Pancreas (tissue), 10 donors: ENCODE measurements around the gene OCA2. TPM values are rescaled to one million over a fixed set of nuclear protein-coding genes. Genes with fewer than 3 reads are reported as not detected.

Experiments
- ATAC-seq, 4 donors: fragments of 200-7000 bp; cut with Tn5 transposase; one replicate each; pipeline versions ENCODE4 v1.8.0 to v1.9.1; 2020; ENCODE audit warnings: mild to moderate bottlenecking in 4 of 4, moderate library complexity in 4 of 4
- DNase-seq, 6 donors: peaks; one replicate each; pipeline ENCODE4 v3.0.0-alpha.2; 2020
- FAIRE-seq: peaks from 2 replicates; lab custom pipeline; 2012; peaks lifted over from hg19 to GRCh38; lab: Jason Lieb, UNC
- H3K27ac ChIP-seq, 4 donors: fragments of 200-600 bp; sonication (generic); 1 replicate in 3 of 4; 2 replicates in 1 of 4; pipeline versions ENCODE4 v1.5.0 to v1.8.0; 2020
- H3K27me3 ChIP-seq, 4 donors: fragments of 200-600 bp; one replicate each; pipeline ENCODE4 v1.8.0; 2021
- H3K36me3 ChIP-seq, 3 donors: fragments of 200-600 bp; sonication (generic) in 1 of 3; one replicate each; pipeline versions ENCODE4 v1.5.0 to v1.8.0; 2020 to 2021
- H3K4me1 ChIP-seq, 3 donors: fragments of 200-600 bp; one replicate each; pipeline ENCODE4 v1.8.0; 2021
- H3K4me3 ChIP-seq, 4 donors: fragments of 200-600 bp; sonication (generic) in 2 of 4; one replicate each; pipeline versions ENCODE4 v1.5.0 to v1.8.0; 2020 to 2021
- H3K9me3 ChIP-seq, 4 donors: fragments of 200-600 bp; one replicate each; pipeline ENCODE4 v1.8.0; 2021
- WGBS, 2 donors: extraction: QIAGEN DNeasy Blood & Tissue Kit; methylation state at CpG; one replicate each; pipeline ENCODE4 v1.1.7; 2013; 5-methylcytosine and 5-hydroxymethylcytosine counted together
- intact Hi-C, 3 donors: fragments of 100-400 bp; cut with DNase I; formaldehyde crosslinking; loops; one replicate each; pipeline versions ENCODE4 v1.11.1 to v1.14.2; 2022
- polyA plus RNA-seq, 2 donors: library from polyadenylated mRNA; stranded (reverse); fragments of 200-250 nt; gene quantifications; one replicate each; pipeline ENCODE4 v1.2.3, GENCODE V29; 2013
- total RNA-seq, 6 donors: library from RNA; stranded (reverse); fragmentation: NEBNext Ultra II Directional in 4 of 6; extraction: Animal tissue kit (Norgen Biotek cat#: 25700) in 4 of 6; gene quantifications; one replicate each; pipeline versions ENCODE4 v1.2.1 to v1.2.4, GENCODE V29; 2021 to 2023
- TF ChIP-seq, protein P1 (sequence below), 4 donors: fragments of 200-600 bp; sonication (generic) in 3 of 4; IDR thresholded peaks; one replicate each; pipeline versions ENCODE4 v1.5.0 to v1.8.0; 2021; ENCODE audit warnings: antibody characterized with exemption in 4 of 4
- donor health status: healthy with polysubstance abuse.
- donor health status: DM: no; HTN: no; CAD: no; lungs with moderate emphysema.
- donor health status: DM: no; HTN: no; CAD: no.
- donor health status: control.
- donor health status: control.
- donor health status: Bipolar disorder and iron deficiency.
- donor health status: DM: yes; HTN: yes; CAD: no.
- donor health status: DM: no; HTN: no; CAD: no.
- donor health status: DM: no; HTN: no; CAD: no.
- donor health status: DM: yes; HTN: yes; CAD: no.

Gene OCA2
- total and polyA plus RNA-seq, 8 donors, result 0.12 to 0.31 (median 0.18) TPM; not detected in 4

DNA sequence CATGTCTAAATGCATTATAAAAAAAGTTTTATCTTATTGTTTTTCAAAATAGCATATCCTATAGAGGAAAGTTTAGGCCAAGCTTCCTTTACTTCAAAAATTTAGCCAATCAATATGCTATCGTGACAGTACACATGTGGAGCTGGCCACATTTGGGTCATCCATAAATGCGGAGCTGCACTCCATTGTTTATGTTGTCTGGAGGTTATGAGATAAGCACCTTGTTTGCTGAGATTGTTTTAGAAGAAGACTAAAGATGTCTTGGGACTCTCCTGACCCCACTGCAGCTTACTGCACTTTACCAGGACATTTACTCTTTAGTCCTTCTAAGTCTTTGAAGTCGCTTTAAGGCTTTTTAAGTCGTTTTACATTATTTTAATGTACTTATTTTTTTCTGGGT lies 265.9 kb downstream of the OCA2 start:
- 69% methylated on average over 4 of the region's 4 CpGs for WGBS, 2 donors
- no peak for FAIRE-seq

DNA sequence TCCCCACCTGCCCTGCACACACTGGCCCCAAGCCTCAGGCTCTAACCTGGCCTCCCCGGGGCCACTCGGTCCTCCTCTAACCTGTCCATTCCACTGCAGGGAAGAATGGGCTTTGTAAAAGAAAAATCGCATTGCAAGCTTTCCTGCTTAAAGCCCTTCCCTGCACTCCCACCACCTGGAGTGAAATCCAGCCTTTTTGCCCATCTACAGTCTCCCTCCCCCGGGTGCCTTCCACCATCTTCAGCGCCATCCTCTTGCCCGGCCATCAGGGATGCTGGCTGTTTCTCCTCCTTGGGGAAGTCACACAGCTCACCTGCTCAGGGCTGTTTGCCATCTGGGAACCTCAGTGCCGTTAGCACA lies 266.9 kb downstream of the OCA2 start:
- ATAC-seq, result no peak
- Histone ChIP-seq H3K9me3 (no peaks in the 10 kb centered on the region), H3K27ac (no peak overlapping the region), H3K36me3 (no peaks in the 10 kb centered on the region), H3K4me3 (no peak overlapping the region), H3K4me1 (no peaks in the 10 kb centered on the region), H3K27me3 (no peaks in the 10 kb centered on the region)
- 74 to 80% methylated on average over 7 of the region's 7 CpGs for WGBS, 2 donors
- intact Hi-C loops, result no loop called here
- no peak for FAIRE-seq
- TF ChIP-seq, protein P1, sequence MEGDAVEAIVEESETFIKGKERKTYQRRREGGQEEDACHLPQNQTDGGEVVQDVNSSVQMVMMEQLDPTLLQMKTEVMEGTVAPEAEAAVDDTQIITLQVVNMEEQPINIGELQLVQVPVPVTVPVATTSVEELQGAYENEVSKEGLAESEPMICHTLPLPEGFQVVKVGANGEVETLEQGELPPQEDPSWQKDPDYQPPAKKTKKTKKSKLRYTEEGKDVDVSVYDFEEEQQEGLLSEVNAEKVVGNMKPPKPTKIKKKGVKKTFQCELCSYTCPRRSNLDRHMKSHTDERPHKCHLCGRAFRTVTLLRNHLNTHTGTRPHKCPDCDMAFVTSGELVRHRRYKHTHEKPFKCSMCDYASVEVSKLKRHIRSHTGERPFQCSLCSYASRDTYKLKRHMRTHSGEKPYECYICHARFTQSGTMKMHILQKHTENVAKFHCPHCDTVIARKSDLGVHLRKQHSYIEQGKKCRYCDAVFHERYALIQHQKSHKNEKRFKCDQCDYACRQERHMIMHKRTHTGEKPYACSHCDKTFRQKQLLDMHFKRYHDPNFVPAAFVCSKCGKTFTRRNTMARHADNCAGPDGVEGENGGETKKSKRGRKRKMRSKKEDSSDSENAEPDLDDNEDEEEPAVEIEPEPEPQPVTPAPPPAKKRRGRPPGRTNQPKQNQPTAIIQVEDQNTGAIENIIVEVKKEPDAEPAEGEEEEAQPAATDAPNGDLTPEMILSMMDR (IDR thresholded peaks at IDR 0.05), result no peak
- no peak for DNase-seq

More for the DNA sequence above, 265.9 kb downstream of the OCA2 start:
- intact Hi-C loops, result no loop called here
- Histone ChIP-seq H3K36me3 (no peaks in the 10 kb centered on the region), H3K27me3 (no peaks in the 10 kb centered on the region), H3K4me3 (no peak overlapping the region), H3K9me3 (no peaks in the 10 kb centered on the region), H3K27ac (no peak overlapping the region), H3K4me1 (no peaks in the 10 kb centered on the region)
- ATAC-seq, result no peak
- no peak for DNase-seq
- TF ChIP-seq, protein P1 (IDR thresholded peaks at IDR 0.05), result no peak

DNA sequence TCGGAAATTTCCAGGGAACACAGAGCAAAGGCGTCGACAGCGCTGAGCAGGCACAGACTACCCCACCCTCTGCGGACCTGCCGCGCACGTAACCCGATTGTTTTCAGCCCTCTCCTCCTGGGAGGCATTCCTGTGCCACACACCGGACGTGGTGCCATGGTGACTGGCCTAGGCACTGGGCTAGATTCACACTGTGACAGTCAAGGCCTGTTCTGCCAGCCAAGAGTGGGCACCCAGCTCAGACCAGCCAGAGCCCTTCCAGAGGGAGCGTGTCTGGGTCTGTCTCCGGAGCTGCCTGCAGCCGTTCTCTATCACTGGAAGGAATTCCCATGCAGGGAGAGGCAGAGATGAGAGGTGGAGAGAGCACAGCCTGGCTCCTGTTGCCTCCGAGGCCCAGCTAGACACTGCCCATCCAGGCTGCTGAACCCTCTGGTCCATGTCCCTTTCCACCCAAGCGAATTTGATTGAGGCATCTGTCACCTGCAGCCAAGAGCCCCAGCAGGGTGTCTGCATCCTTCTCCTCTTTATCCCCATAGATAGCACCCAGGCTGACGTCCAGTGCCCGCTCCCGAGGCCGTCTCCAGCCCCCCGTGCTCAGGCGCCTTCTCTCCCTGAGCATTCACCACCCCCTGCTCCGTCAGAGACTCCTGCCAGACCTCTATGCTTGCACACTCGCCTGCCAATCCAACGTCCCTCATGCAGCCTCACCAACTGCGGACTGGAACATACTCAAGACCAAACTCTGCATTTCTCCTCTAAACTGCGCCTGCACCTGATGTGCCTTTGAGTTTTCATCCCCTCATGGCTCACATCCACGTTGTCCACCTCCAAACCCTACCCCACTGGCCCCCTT lies 267.5 kb downstream of the OCA2 start:
- TF ChIP-seq, protein P1 (IDR thresholded peaks at IDR 0.05), result no peak
- DNase-seq, result no peak
- intact Hi-C loops, result no loop called here
- Histone ChIP-seq H3K27me3 (no peaks in the 10 kb centered on the region), H3K4me1 (no peaks in the 10 kb centered on the region), H3K9me3 (no peaks in the 10 kb centered on the region), H3K4me3 (no peak overlapping the region), H3K36me3 (no peaks in the 10 kb centered on the region), H3K27ac (no peak overlapping the region)
- FAIRE-seq, result no peak
- no peak for ATAC-seq
- 70 to 84% methylated on average over 28 of the region's 28 CpGs for WGBS, 2 donors

DNA sequence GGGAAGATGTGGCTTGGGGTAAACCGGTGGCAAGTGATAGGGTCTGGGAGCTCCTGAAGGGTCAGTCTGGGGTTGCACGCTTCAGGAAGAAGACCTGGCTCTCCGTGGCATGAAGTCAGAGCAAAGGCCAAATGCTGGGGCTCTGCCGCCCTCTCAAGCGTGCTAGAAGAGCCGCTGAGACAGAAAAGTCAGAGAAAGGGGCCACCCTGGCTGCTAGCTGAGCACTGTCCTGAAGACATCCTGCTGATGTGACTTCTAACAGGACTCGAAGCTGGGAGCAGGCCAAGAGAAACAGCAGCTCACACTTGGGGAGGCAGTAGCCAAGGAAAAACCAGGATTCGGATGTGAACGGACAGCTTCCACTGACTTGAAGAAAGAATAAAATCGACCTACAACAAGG lies 270.4 kb downstream of the OCA2 start:
- Histone ChIP-seq H3K27me3 (no peaks in the 10 kb centered on the region), H3K4me1 (no peaks in the 10 kb centered on the region), H3K27ac (no peak overlapping the region), H3K36me3 (no peaks in the 10 kb centered on the region), H3K9me3 (no peaks in the 10 kb centered on the region), H3K4me3 (no peak overlapping the region)
- intact Hi-C loops, result no loop called here
- FAIRE-seq, result no peak
- TF ChIP-seq, protein P1 (IDR thresholded peaks at IDR 0.05), result no peak
- 62 to 75% methylated on average over 10 of the region's 10 CpGs for WGBS, 2 donors
- no peak for ATAC-seq
- DNase-seq, result no peak
